ENCODE results near the gene DNAJC5G.
"Not testable (repeated sequence)": the region's sequence is repeated elsewhere in the genome, so short reads cannot be mapped to it uniquely, and the experiment has no call there.

DNAJC5G gene

GRCh38 chr2:27312152-27312551 is 36.9 kb downstream of the DNAJC5G start:
- DNase-seq: no peak

- DNase-seq: no peak
These were observed 38.8 kb downstream of the DNAJC5G start for GRCh38 chr2:27313882-27314645.

GRCh38 chr2:27314709-27315108 is 39.5 kb downstream of the DNAJC5G start:
- no peak for DNase-seq

- DNase-seq: no peak
These were observed 39.9 kb downstream of the DNAJC5G start for GRCh38 chr2:27315122-27315521.

- peak in 2 of 4 experiments; percentile 21 to 30 for DNase-seq
These were observed 41.6 kb downstream of the DNAJC5G start for GRCh38 chr2:27316655-27317412.

GRCh38 chr2:27319839-27320238 is 44.6 kb downstream of the DNAJC5G start:
- DNase-seq: not testable (repeated sequence)

GRCh38 chr2:27320958-27321543 is 45.8 kb downstream of the DNAJC5G start:
- peak; percentile 55 to 80 (median 66) for DNase-seq

- DNase-seq: peak; percentile 49 to 71 (median 64)
These were observed 47.1 kb downstream of the DNAJC5G start for GRCh38 chr2:27322301-27322765.

- DNase-seq: peak; percentile 89 to 95 (median 94)
These were observed 47.7 kb downstream of the DNAJC5G start, which contains the start of gene MPV17 for GRCh38 chr2:27322766-27323595. TSS of gene MPV17 (minus strand) at chr2:27323097. CDS start at chr2:27322517, 580 bp downstream.

GRCh38 chr2:27323596-27324285 is 48.5 kb downstream of the DNAJC5G start:
- no peak for DNase-seq

- no peak for DNase-seq
These were observed 49.5 kb downstream of the DNAJC5G start for GRCh38 chr2:27324720-27325119.
